ENCODE results near the gene DENND6A.
"Not testable (repeated sequence)": the region's sequence is repeated elsewhere in the genome, so short reads cannot be mapped to it uniquely, and the experiment has no call there.

Gene DENND6A

GRCh38 chr3:57634259-57634658, 58.6 kb downstream of the DENND6A start:
- DNase-seq (ENCODE audit: low read depth): not testable (repeated sequence)

GRCh38 chr3:57627976-57628375, 64.9 kb downstream of the DENND6A start:
- no peak for DNase-seq (ENCODE audit: low read depth)

GRCh38 chr3:57624801-57625200, 68.1 kb downstream of the DENND6A start:
- no peak for DNase-seq (ENCODE audit: low read depth)

GRCh38 chr3:57622362-57622761, 70.5 kb downstream of the DENND6A start:
- DNase-seq (ENCODE audit: low read depth): no peak

GRCh38 chr3:57617739-57618138, 75.1 kb downstream of the DENND6A start:
- DNase-seq (ENCODE audit: low read depth): no peak

- no peak for DNase-seq (ENCODE audit: low read depth)
Observed at GRCh38 chr3:57616233-57616632, 76.6 kb downstream of the DENND6A start.

GRCh38 chr3:57611870-57612269, 81.0 kb downstream of the DENND6A start:
- not testable (repeated sequence) for DNase-seq (ENCODE audit: low read depth)

- no peak for DNase-seq (ENCODE audit: low read depth)
Observed at GRCh38 chr3:57605683-57606082, 87.2 kb downstream of the DENND6A start.

- DNase-seq (ENCODE audit: low read depth): no peak
Observed at GRCh38 chr3:57604971-57605370, 87.9 kb downstream of the DENND6A start.

- no peak for DNase-seq (ENCODE audit: low read depth)
Observed at GRCh38 chr3:57600195-57600594, 92.7 kb downstream of the DENND6A start.

- no peak for DNase-seq (ENCODE audit: low read depth)
Observed at GRCh38 chr3:57598765-57599360, 94.0 kb downstream of the DENND6A start.

GRCh38 chr3:57597127-57597923, 95.6 kb downstream of the DENND6A start, which contains the start of gene ARF4:
Gene ARF4, minus strand, starts transcription at chr3:57597344. Its CDS starts 204 bp downstream, at chr3:57597140.
- peak; percentile 100 for DNase-seq (ENCODE audit: low read depth)

GRCh38 chr3:57596495-57597126, 96.3 kb downstream of the DENND6A start:
- peak; percentile 45 for DNase-seq (ENCODE audit: low read depth)

GRCh38 chr3:57594576-57594975, 98.3 kb downstream of the DENND6A start:
- DNase-seq (ENCODE audit: low read depth): no peak

- no peak for DNase-seq (ENCODE audit: low read depth)
Observed at GRCh38 chr3:57594144-57594543, 98.7 kb downstream of the DENND6A start.

GRCh38 chr3:57592306-57592705, 100.6 kb downstream of the DENND6A start:
- DNase-seq (ENCODE audit: low read depth): no peak

GRCh38 chr3:57587905-57588304, 105.0 kb downstream of the DENND6A start:
- DNase-seq (ENCODE audit: low read depth): no peak

GRCh38 chr3:57586778-57587177, 106.1 kb downstream of the DENND6A start:
- no peak for DNase-seq (ENCODE audit: low read depth)

GRCh38 chr3:57583544-57583943, 109.3 kb downstream of the DENND6A start:
- DNase-seq (ENCODE audit: low read depth): no peak

- no peak for DNase-seq (ENCODE audit: low read depth)
Observed at GRCh38 chr3:57582474-57583168, 110.3 kb downstream of the DENND6A start.

GRCh38 chr3:57577801-57578200, 115.1 kb downstream of the DENND6A start:
- no peak for DNase-seq (ENCODE audit: low read depth)

- DNase-seq (ENCODE audit: low read depth): no peak
Observed at GRCh38 chr3:57575966-57576626, 116.8 kb downstream of the DENND6A start.
